ENCODE results near the gene TGM5. TPM values are rescaled to one million over a fixed set of nuclear protein-coding genes. Genes with fewer than 3 reads are reported as not detected.
A peak's percentile ranks its signal among the peaks of the same experiment; 100 is the strongest.

The TGM5 gene
- total and polyA plus RNA-seq, 2 donors from 2014 or later = not detected

GRCh38 chr15:43239732-43240491, 26.8 kb downstream of the TGM5 start:
- no peak overlapping the region for H3K27ac ChIP-seq (ENCODE audit: low read depth in 2 of 2, low read length in 2 of 2)
- intact Hi-C loops (cut with DNase I) = no loop called here

GRCh38 chr15:43238671-43239131, 28.0 kb downstream of the TGM5 start:
- Histone ChIP-seq H3K27me3 (ENCODE audit: control insufficient read depth, insufficient read depth, low read length) (no peaks in the 10 kb centered on the region), H3K4me3 (ENCODE audit: low read length in 3 of 3) (no peak overlapping the region), H3K4me1 (ENCODE audit: control insufficient read depth in 2 of 3, insufficient read depth in 2 of 3, low read depth in 1 of 3, low read length in 3 of 3) (no peaks in the 10 kb centered on the region), H3K9me3 (ENCODE audit: control insufficient read depth in 2 of 3, insufficient read depth in 1 of 3, low read length in 3 of 3) (no peaks in the 10 kb centered on the region), H3K27ac (ENCODE audit: low read depth in 2 of 2, low read length in 2 of 2) (no peak overlapping the region), H3K9ac (ENCODE audit: low read length in 3 of 3) (no peak overlapping the region), H3K36me3 (ENCODE audit: control insufficient read depth in 2 of 3, insufficient read depth in 3 of 3, low read length in 3 of 3) (no peaks in the 10 kb centered on the region)
- DNase-seq = no peak
- no peak for FAIRE-seq
- TF ChIP-seq CTCF (IDR thresholded peaks at IDR 0.05; ENCODE audit: borderline replicate concordance, extremely low read depth, insufficient read depth) = no peak
- intact Hi-C loops (cut with DNase I) = no loop called here

More at GRCh38 chr15:43239732-43240491, 26.8 kb downstream of the TGM5 start:
- no peak for TF ChIP-seq CTCF (IDR thresholded peaks at IDR 0.05; ENCODE audit: borderline replicate concordance, extremely low read depth, insufficient read depth)
- Histone ChIP-seq H3K9ac (ENCODE audit: low read length in 3 of 3) (no peak overlapping the region), H3K4me1 (ENCODE audit: control insufficient read depth in 2 of 3, insufficient read depth in 2 of 3, low read depth in 1 of 3, low read length in 3 of 3) (no peaks in the 10 kb centered on the region), H3K4me3 (ENCODE audit: low read length in 3 of 3) (no peak overlapping the region), H3K27me3 (ENCODE audit: control insufficient read depth, insufficient read depth, low read length) (no peaks in the 10 kb centered on the region), H3K9me3 (ENCODE audit: control insufficient read depth in 2 of 3, insufficient read depth in 1 of 3, low read length in 3 of 3) (no peaks in the 10 kb centered on the region), H3K36me3 (ENCODE audit: control insufficient read depth in 2 of 3, insufficient read depth in 3 of 3, low read length in 3 of 3) (no peaks in the 10 kb centered on the region)
- no peak for DNase-seq
- no peak for FAIRE-seq

GRCh38 chr15:43237842-43238470, 28.8 kb downstream of the TGM5 start:
- no peaks in the 10 kb centered on the region for H3K9me3 ChIP-seq (ENCODE audit: control insufficient read depth in 2 of 3, insufficient read depth in 1 of 3, low read length in 3 of 3)
- DNase-seq (peak in 1 of 5 donors; percentile 11), FAIRE-seq (no peak)
- no peak overlapping the region for H3K4me3 ChIP-seq (ENCODE audit: low read length in 3 of 3)
- no peaks in the 10 kb centered on the region for H3K36me3 ChIP-seq (ENCODE audit: control insufficient read depth in 2 of 3, insufficient read depth in 3 of 3, low read length in 3 of 3)
- intact Hi-C loops (cut with DNase I) = no loop called here
- H3K9ac ChIP-seq (ENCODE audit: low read length in 3 of 3) = no peak overlapping the region
- no peak overlapping the region for H3K27ac ChIP-seq (ENCODE audit: low read depth in 2 of 2, low read length in 2 of 2)
- TF ChIP-seq CTCF (IDR thresholded peaks at IDR 0.05; ENCODE audit: borderline replicate concordance, extremely low read depth, insufficient read depth) = no peak
- H3K27me3 ChIP-seq (ENCODE audit: control insufficient read depth, insufficient read depth, low read length) = no peaks in the 10 kb centered on the region
- H3K4me1 ChIP-seq (ENCODE audit: control insufficient read depth in 2 of 3, insufficient read depth in 2 of 3, low read depth in 1 of 3, low read length in 3 of 3) = no peaks in the 10 kb centered on the region

Measured in kidney (tissue), 14 donors.